ENCODE data around the gene AKR7A2. TPM values are rescaled to one million over a fixed set of nuclear protein-coding genes. Genes with fewer than 3 reads are reported as not detected.

Gene AKR7A2
- total RNA-seq, 4 donors from 2014 or later = 64.5 to 91.0 (median 80.7) TPM

DNA sequence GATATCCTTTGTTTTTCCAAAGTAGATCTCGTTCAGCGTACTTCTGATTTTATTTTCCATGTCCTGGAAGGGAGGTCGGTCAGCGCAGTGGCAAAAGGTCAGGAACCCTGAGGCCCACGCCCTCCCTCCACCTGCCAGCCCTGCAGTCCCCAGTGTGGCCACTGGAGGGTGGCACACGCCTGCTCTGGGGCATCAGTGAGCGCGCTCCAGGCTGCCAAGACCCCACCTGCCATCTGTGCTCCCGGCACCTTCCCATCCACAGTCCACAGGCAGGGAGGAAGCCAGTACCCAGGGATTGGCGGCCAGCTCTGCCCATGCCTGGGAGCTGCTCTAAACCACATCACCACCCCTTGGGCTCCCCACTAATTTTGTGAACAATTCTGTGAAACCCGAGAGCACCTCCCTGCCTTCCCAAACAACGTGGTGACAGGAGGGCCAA is 32.4 kb upstream of the AKR7A2 start:
- Histone ChIP-seq H3K4me1 (peaks cover 0 to 42% (median 7%) of the 10 kb centered on the region in 4 donors), H3K9me3 (no peaks in the 10 kb centered on the region), H3K4me3 (no peak overlapping the region), H3K27ac (peak overlapping the region in 3 of 4 donors; percentile 15 to 74 (median 50)), H3K27me3 (no peaks in the 10 kb centered on the region), H3K36me3 (peaks cover 0 to 79% (median 8%) of the 10 kb centered on the region in 3 donors)
- DNase-seq (ENCODE audit: low spot score in 2 of 2) = peak; percentile 61 to 65
- TF ChIP-seq POLR2A (IDR thresholded peaks at IDR 0.05) (no peak), EP300 (IDR thresholded peaks at IDR 0.05) (peak in 1 of 2 donors; percentile 57)
- TF ChIP-seq, protein P1, sequence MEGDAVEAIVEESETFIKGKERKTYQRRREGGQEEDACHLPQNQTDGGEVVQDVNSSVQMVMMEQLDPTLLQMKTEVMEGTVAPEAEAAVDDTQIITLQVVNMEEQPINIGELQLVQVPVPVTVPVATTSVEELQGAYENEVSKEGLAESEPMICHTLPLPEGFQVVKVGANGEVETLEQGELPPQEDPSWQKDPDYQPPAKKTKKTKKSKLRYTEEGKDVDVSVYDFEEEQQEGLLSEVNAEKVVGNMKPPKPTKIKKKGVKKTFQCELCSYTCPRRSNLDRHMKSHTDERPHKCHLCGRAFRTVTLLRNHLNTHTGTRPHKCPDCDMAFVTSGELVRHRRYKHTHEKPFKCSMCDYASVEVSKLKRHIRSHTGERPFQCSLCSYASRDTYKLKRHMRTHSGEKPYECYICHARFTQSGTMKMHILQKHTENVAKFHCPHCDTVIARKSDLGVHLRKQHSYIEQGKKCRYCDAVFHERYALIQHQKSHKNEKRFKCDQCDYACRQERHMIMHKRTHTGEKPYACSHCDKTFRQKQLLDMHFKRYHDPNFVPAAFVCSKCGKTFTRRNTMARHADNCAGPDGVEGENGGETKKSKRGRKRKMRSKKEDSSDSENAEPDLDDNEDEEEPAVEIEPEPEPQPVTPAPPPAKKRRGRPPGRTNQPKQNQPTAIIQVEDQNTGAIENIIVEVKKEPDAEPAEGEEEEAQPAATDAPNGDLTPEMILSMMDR (IDR thresholded peaks at IDR 0.05) = peak; percentile 80 to 94 (median 85)
- 53 to 66% methylated on average over 11 to 12 of the region's 12 CpGs for WGBS, 2 donors

DNA sequence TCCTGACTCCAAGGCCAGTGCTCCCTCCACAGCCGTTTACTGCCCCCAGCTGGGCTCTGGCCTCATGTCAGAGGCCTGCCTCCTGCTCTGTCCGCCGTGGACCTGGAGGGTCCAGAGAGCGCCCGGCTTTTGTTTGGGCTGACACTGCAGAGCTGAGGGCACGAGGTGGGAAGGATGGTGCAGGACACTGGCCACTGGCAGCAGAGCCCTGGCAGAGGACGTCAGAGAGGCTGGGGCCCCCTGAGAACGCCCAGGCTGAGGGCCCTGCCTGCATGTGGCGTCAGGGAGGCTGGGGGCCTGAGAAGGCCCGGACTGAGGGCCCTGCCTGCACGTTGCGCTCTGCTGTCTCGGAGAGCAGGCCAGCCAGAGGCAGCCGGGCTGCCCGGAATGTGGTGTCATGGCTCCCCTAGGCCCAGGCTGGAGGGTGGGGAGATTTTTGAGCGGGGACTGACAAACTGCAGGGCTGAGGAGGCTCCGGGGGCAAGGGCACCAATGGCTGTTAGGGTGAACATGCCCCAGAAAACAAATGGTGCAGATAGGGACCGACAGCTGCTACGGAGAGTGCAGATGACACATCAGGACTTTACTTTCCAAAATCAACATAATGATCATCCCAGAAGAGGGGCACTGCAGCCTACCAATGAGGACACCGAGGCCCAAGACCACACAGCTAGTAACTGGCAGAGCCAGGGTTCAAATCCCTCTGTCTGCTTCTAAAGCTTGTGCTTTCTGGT is 31.8 kb upstream of the AKR7A2 start:
- Histone ChIP-seq H3K9me3 (no peaks in the 10 kb centered on the region), H3K36me3 (peaks cover 0 to 79% (median 8%) of the 10 kb centered on the region in 3 donors), H3K27ac (peak overlapping the region in 3 of 4 donors; percentile 15 to 74 (median 50)), H3K4me3 (no peak overlapping the region), H3K4me1 (peaks cover 0 to 42% (median 7%) of the 10 kb centered on the region in 4 donors), H3K27me3 (no peaks in the 10 kb centered on the region)
- DNase-seq (ENCODE audit: low spot score in 2 of 2) = no peak
- no peak for TF ChIP-seq POLR2A (IDR thresholded peaks at IDR 0.05)
- TF ChIP-seq EP300 (IDR thresholded peaks at IDR 0.05) = no peak
- TF ChIP-seq, protein P1 (IDR thresholded peaks at IDR 0.05) = no peak
- WGBS, 2 donors = 72 to 75% methylated on average over 13 to 16 of the region's 20 CpGs

DNA sequence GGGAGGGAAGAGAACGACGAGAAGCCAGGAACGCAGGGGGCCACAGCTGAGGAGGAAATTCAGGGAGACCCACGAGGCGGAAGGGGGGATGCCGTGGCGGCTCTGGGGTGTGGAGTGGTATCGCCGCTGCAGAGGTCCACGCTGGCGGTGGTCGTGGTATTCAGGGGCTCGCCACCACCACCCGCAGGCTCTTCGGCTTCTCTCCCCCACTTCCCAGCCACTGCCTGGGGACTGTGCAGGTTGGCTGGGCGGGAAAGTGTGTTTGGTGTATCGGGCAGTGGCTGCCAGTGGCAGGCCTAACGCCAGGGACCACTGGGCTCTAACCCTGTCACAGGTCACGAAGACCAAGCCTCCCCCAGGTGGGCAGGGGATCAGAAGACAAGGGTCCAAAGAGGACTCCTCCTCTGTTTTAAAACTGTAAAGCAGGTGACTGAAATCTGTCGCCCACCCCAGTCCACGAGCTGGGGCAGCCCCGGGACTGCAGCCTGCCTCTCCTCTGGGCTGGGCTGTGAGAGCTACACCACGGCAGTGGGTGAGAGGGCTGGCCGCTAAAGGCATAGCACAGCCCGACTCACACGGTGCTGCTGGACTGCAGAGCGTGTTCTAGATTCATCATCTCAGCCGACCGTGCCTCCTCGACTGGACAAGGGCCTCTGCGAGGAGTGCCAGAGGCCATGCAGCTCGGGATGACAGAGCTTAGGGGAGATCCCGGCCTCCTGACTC is 31.1 kb upstream of the AKR7A2 start:
- Histone ChIP-seq H3K4me1 (peaks cover 0 to 41% (median 7%) of the 10 kb centered on the region in 4 donors), H3K36me3 (peaks cover 0 to 79% (median 8%) of the 10 kb centered on the region in 3 donors), H3K27me3 (no peaks in the 10 kb centered on the region), H3K27ac (peak overlapping the region in 2 of 4 donors; percentile 50 to 74), H3K9me3 (no peaks in the 10 kb centered on the region), H3K4me3 (no peak overlapping the region)
- DNase-seq (ENCODE audit: low spot score in 2 of 2) = no peak
- WGBS, 2 donors = 74 to 78% methylated on average over 25 to 31 of the region's 33 CpGs
- no peak for TF ChIP-seq POLR2A (IDR thresholded peaks at IDR 0.05)
- TF ChIP-seq, protein P1 (IDR thresholded peaks at IDR 0.05) = no peak
- TF ChIP-seq EP300 (IDR thresholded peaks at IDR 0.05) = no peak

DNA sequence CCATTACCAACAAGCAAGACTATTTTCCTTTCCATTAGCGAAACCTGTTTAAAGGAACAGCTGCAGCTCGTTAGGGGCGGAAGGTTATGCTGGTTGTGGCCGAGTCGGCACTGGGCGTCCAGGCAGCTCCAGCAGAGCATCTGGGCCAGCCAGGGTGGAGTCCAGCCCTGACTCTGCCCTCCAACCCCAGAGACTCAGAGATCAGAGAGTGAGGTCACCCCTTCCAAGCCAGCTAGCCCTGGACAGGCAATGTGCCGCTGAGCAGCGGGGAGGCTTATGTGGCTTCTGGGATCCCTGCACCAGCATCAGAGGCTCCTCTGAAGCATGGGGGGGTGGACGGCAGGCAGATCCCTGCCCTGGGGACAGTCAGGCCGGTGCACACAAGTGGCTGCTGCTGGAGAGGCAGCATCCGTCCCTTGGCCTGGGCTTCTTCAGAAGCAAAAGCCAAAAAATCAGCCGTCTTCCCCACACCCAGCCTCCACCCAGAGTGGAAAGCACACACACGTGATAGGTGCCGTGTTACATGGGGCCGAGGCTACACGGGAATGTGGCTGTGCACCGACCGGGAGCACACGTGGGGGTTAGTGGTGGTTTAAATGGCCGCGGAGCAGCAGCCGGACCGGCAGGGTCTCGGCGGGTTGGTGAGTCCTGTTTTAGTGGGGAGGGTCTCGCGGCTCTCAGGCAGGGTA is 30.3 kb upstream of the AKR7A2 start:
- no peaks in the 10 kb centered on the region for H3K27me3 ChIP-seq
- H3K9me3 ChIP-seq = no peaks in the 10 kb centered on the region
- H3K4me3 ChIP-seq = no peak overlapping the region
- H3K27ac ChIP-seq = peak overlapping the region in 1 of 4 donors; percentile 74
- 70 to 78% methylated on average over 26 to 27 of the region's 27 CpGs for WGBS, 2 donors
- H3K4me1 ChIP-seq = peaks cover 0 to 38% (median 7%) of the 10 kb centered on the region in 4 donors
- DNase-seq (ENCODE audit: low spot score in 2 of 2) = peak; percentile 40 to 60
- H3K36me3 ChIP-seq = peaks cover 0 to 79% (median 8%) of the 10 kb centered on the region in 3 donors
- TF ChIP-seq, protein P1 (IDR thresholded peaks at IDR 0.05) = no peak
- TF ChIP-seq EP300 (IDR thresholded peaks at IDR 0.05) (peak in 1 of 2 donors; percentile 36), POLR2A (IDR thresholded peaks at IDR 0.05) (no peak)

Measured in tibial nerve (tissue), 4 donors.